HCEC 1CT (cell line): ENCODE results near the gene ZNF283.

Source experiments
- DNase-seq: peaks from one replicate; pipeline ENCODE4 v3.0.0-alpha.2; 2017

Gene ZNF283

DNA sequence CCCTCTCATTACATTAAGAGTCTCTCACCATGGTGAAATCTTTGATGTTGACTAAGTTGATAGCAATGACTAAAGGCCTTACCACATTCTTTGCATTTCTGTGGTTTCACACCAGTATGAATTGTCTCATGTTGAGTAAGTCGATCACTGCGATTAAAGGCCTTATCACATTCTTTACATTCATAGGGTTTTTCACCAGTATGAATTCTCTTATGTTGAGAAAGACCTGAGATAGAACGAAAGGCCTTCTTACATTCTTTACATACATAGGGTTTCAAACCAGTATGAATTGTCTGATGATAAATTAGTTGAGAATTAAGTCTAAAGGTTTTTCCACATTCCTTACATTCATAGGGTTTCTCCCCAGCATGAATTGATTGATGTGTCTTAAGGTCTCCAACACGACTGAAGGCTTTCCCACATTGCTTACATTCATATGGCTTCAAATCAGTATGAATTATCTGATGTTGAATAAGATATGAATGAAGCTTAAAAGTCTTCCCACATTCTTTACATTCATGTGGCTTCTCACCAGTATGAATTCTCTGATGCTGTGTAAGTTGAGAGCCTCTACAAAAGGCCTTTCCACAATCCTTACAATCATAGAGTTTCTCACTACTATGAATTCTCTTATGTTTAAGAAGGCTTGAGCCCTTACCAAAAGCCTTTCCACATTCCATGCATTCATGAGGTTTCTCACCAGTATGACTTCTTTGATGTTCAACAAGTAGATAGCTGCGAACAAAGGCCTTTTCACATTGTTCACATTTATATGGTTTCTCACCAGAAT, 45.6 kb downstream of the ZNF283 start:
- DNase-seq, result no peak

DNA sequence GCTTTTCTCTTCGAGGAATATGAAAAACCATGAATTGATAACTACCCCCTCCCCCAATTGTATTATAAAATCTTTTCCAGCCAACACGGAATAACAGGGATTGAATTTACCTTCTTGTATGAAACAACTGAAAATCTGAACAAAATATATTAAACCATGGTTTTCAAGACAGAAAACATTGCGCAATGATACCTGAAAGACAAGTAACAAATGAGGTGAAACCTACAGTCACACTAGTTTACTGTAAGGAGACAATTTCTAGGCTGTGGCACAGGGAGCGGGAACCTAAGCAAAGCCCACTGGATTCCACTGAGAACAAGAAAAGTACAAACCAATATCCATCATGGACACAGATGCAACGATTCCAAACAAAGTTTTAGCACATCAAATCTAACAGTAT, 53.4 kb downstream of the ZNF283 start:
- DNase-seq, result no peak

DNA sequence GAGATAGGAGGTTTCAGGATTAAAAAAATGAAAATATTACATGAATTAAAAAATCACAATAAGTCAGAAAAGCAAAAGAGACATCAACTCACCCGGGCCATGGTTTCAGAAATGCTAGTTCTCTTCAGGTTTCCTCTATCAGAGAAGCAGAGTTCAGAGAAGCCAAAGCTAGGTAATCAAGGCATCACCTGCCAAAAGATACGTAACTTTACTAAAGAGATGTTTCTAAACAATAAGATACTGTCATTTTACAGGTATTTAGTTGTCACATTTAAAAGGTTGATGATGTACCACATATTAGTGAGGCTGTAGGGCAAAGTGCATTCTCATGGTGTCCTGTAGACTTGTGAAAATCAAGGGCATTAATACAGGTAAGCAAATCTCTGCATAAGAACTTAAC, 56.7 kb downstream of the ZNF283 start, which contains the start of gene ZNF404:
ZNF404 (minus strand) TSS at position 101 of the 400 bp plus-strand sequence.
- no peak for DNase-seq

GRCh38 chr19:43895727-43896308, 68.7 kb downstream of the ZNF283 start:
- no peak for DNase-seq
